ENCODE results near the gene PPP2R2C. TPM values are rescaled to one million over a fixed set of nuclear protein-coding genes. Genes with fewer than 3 reads are reported as not detected.
A peak's percentile ranks its signal among the peaks of the same experiment; 100 is the strongest.

Gene PPP2R2C
- total and polyA plus RNA-seq, 2 experiments from 2014 or later, result 1.3 to 9.2 TPM

GRCh38 chr4:6441758-6442157 lies 30.7 kb downstream of the PPP2R2C start (continued):
- TF ChIP-seq REST (IDR thresholded peaks at IDR 0.05; ENCODE audit: unreplicated experiment), result no peak

GRCh38 chr4:6441202-6441582 lies 31.2 kb downstream of the PPP2R2C start:
- no peaks in the 10 kb centered on the region for H4K20me1 ChIP-seq (replicated peaks; ENCODE audit: insufficient read depth)
- no peaks in the 10 kb centered on the region for H3K9me2 ChIP-seq (ENCODE audit: insufficient read depth)
- H3F3A ChIP-seq (replicated peaks; ENCODE audit: low read depth), result no peaks in the 10 kb centered on the region
- no peak overlapping the region for H3K4me3 Mint-ChIP-seq
- H3K4me2 ChIP-seq, result no peak overlapping the region
- no peaks in the 10 kb centered on the region; the same call in 2 of the 3 replicates for H3K9me3 Mint-ChIP-seq
- H3K27ac Mint-ChIP-seq, result no peak overlapping the region
- no peaks in the 10 kb centered on the region for H3K36me3 ChIP-seq (ENCODE audit: insufficient read depth)
- no peak overlapping the region for H3K4me3 ChIP-seq
- no peaks in the 10 kb centered on the region for H3K79me2 ChIP-seq (replicated peaks; ENCODE audit: insufficient read depth)
- no peaks in the 10 kb centered on the region for H3K4me1 ChIP-seq (ENCODE audit: insufficient read depth)
- DNase-seq (ENCODE audit: low spot score) (no peak), ATAC-seq (peak; percentile 40; the same call in 2 of the 3 replicates)
- no peak overlapping the region for H3K27ac ChIP-seq (ENCODE audit: low read depth)
- H2AFZ ChIP-seq, result no peak overlapping the region
- H3K27me3 ChIP-seq (ENCODE audit: insufficient read depth), result no peaks in the 10 kb centered on the region
- H3K4me1 Mint-ChIP-seq, result peaks cover 3% of the 10 kb centered on the region; the same call in 2 of the 3 replicates
- no peaks in the 10 kb centered on the region for H3K36me3 Mint-ChIP-seq (ENCODE audit: low read depth)
- H3K27me3 Mint-ChIP-seq (ENCODE audit: insufficient read depth, low read depth, poor library complexity), result peaks cover 3% of the 10 kb centered on the region
- no peak for TF ChIP-seq NANOG (IDR thresholded peaks at IDR 0.05; ENCODE audit: borderline replicate concordance)
- no peak for TF ChIP-seq ZNF462 (CRISPR knock-in tag; IDR thresholded peaks at IDR 0.05)
- no peak for TF ChIP-seq POLR2AphosphoS5 (IDR thresholded peaks at IDR 0.05; ENCODE audit: low read depth)
- no peak for TF ChIP-seq CREB1 (CRISPR knock-in tag; IDR thresholded peaks at IDR 0.05; ENCODE audit: low read depth)
- no peak for TF ChIP-seq EZH2phosphoT487 (IDR thresholded peaks at IDR 0.05; ENCODE audit: unreplicated experiment)
- TF ChIP-seq REST (IDR thresholded peaks at IDR 0.05; ENCODE audit: unreplicated experiment), result no peak
- no peak for TF ChIP-seq ZNF114 (CRISPR knock-in tag; IDR thresholded peaks at IDR 0.05)
- no peak for TF ChIP-seq JUNB (IDR thresholded peaks at IDR 0.05; ENCODE audit: unreplicated experiment)
- TF ChIP-seq CTCF (conservative IDR thresholded peaks at IDR 0.05; ENCODE audit: low read depth in 2 of 2), result no peak
- no peak for TF ChIP-seq STAT1 (IDR thresholded peaks at IDR 0.05; ENCODE audit: unreplicated experiment)
- TF ChIP-seq ZNF331 (CRISPR knock-in tag; IDR thresholded peaks at IDR 0.05; ENCODE audit: low read depth), result no peak

Measured in GM23338 (cell line).